K562 (cell line): ENCODE results near the gene PNMT. TPM values are rescaled to one million over a fixed set of nuclear protein-coding genes. Genes with fewer than 3 reads are reported as not detected.
A peak's percentile ranks its signal among the peaks of the same experiment; 100 is the strongest.

Source experiments
- ATAC-seq: fragments of 200-7000 bp; cut with Tn5 transposase; 3 replicates; pipeline ENCODE4 v1.9.1; 2020; ENCODE audit warnings: moderate library complexity
- BruUV-seq: library from RNA; stranded (reverse); fragments of 400-500 nt; replicated peaks from 2 replicates; lab custom pipeline; 2021; lab: Mats Ljungman, UMichigan
- CTCF ChIA-PET: fragments of 300-600 bp; formaldehyde crosslinking; extraction: SDS; loops from one replicate; lab custom pipeline; 2021; ENCODE audit warnings: low intra/inter-chr PET ratio; lab: Yijun Ruan, JAX
- POLR2A ChIA-PET: fragments of 300-600, 350-650 bp; sonication (Branson Sonifier 250); formaldehyde crosslinking; extraction: SDS; loops from one replicate; lab custom pipeline; 2021; ENCODE audit warnings: antibody characterized with exemption, inconsistent platforms; lab: Yijun Ruan, JAX
- DNase-seq, 4 experiments: peaks; one replicate each; pipeline versions ENCODE4 v3.0.0 to v3.0.0-alpha.2; 2011 to 2018; ENCODE audit warnings: low spot score in 3 of 4, mixed read lengths in 3 of 4; ENCODE audit errors: extremely low read depth in 1 of 4
- FAIRE-seq: peaks from 2 replicates; lab custom pipeline; 2011; peaks lifted over from hg19 to GRCh38; lab: Jason Lieb, UNC
- H2AFZ ChIP-seq: 2 replicates; pipeline ENCODE4 v1.6.0; 2011; ENCODE audit warnings: low read depth, low read length, control low read depth, inconsistent platforms
- H3K27ac ChIP-seq: fragments of 200-600 bp; 3 replicates; pipeline ENCODE4 v1.8.0; 2011; ENCODE audit warnings: low read depth, mild to moderate bottlenecking, control low read depth, inconsistent platforms, low read length, moderate library complexity, mixed read lengths; ENCODE audit errors: extremely low read depth
- H3K27me3 ChIP-seq, 2 experiments: fragments of 300-600 bp in 1 of 2; 2 replicates in 1 of 2; 3 replicates in 1 of 2; pipeline versions ENCODE4 v1.6.0 to v1.8.0; 2011; ENCODE audit warnings: inconsistent platforms in 2 of 2, low read length in 2 of 2, mild to moderate bottlenecking in 1 of 2, mixed read lengths in 1 of 2, moderate library complexity in 1 of 2; ENCODE audit not compliant: control insufficient read depth in 2 of 2, insufficient read depth in 2 of 2
- H3K36me3 ChIP-seq: fragments of 300-600 bp; 3 replicates; pipeline ENCODE4 v1.8.0; 2011; ENCODE audit warnings: mild to moderate bottlenecking, low read length, inconsistent platforms; ENCODE audit not compliant: control insufficient read depth, insufficient read depth
- H3K4me1 ChIP-seq, 2 experiments: fragments of 200-600 bp in 1 of 2; replicated peaks in 1 of 2; 2 replicates in 1 of 2; 3 replicates in 1 of 2; pipeline versions ENCODE4 v1.5.1 to v1.8.0; 2011; ENCODE audit warnings: inconsistent platforms in 2 of 2, low read length in 2 of 2, mild to moderate bottlenecking in 1 of 2, mixed read lengths in 1 of 2, moderate library complexity in 1 of 2; ENCODE audit not compliant: control insufficient read depth in 2 of 2, insufficient read depth in 2 of 2
- H3K4me2 ChIP-seq: 2 replicates; pipeline ENCODE4 v1.6.1; 2011; ENCODE audit warnings: low read length, control low read depth, inconsistent platforms, mixed read lengths; ENCODE audit not compliant: insufficient read depth
- H3K4me3 ChIP-seq: fragments of 200-600 bp; sonication (generic), shearing (Covaris generic); 2 replicates; pipeline ENCODE4 v1.5.1; 2016; ENCODE audit warnings: control low read depth, inconsistent platforms
- H3K79me2 ChIP-seq: fragments of 200-600 bp; 3 replicates; pipeline ENCODE4 v1.8.0; 2011; ENCODE audit warnings: low read length, inconsistent platforms; ENCODE audit not compliant: control insufficient read depth, insufficient read depth
- H3K9ac ChIP-seq, 2 experiments: 2 replicates each; pipeline versions ENCODE4 v1.6.0 to v1.6.1; 2011; ENCODE audit warnings: low read depth in 2 of 2, low read length in 2 of 2, control low read depth in 1 of 2, inconsistent platforms in 1 of 2, mild to moderate bottlenecking in 1 of 2, mixed read lengths in 1 of 2; ENCODE audit not compliant: insufficient read depth in 1 of 2
- H3K9me1 ChIP-seq: one replicate; pipeline ENCODE4 v1.6.0; 2011; ENCODE audit warnings: inconsistent platforms, mild to moderate bottlenecking, low read length, moderate library complexity; ENCODE audit not compliant: control insufficient read depth, insufficient read depth
- H3K9me3 ChIP-seq: replicated peaks from 2 replicates; pipeline ENCODE4 v1.5.1; 2011; ENCODE audit warnings: low read depth, low read length, inconsistent platforms; ENCODE audit not compliant: control insufficient read depth, insufficient read depth
- H4K20me1 ChIP-seq: replicated peaks from 2 replicates; pipeline ENCODE4 v1.6.1; 2011; ENCODE audit warnings: low read length, inconsistent platforms, mixed read lengths; ENCODE audit not compliant: control insufficient read depth, insufficient read depth
- BCOR ChIP-seq: fragments of 450-650 bp; IDR thresholded peaks from 2 replicates; pipeline ENCODE4 v1.6.1; 2016
- CEBPZ ChIP-seq: fragments of 150-350 bp; IDR thresholded peaks from 2 replicates; pipeline ENCODE4 v1.6.1; 2014; ENCODE audit warnings: low read depth, mild to moderate bottlenecking, low read length, borderline replicate concordance
- CTBP1 ChIP-seq: fragments of 450-650 bp; IDR thresholded peaks from 2 replicates; pipeline ENCODE4 v1.6.1; 2016; ENCODE audit warnings: borderline replicate concordance
- FUS ChIP-seq: fragments of 200-400 bp; formaldehyde crosslinking; optimal IDR thresholded peaks from 2 replicates; pipeline ENCODE3; 2017; ENCODE audit warnings: low read depth, low read length
- HMGN3 ChIP-seq: IDR thresholded peaks from 2 replicates; pipeline ENCODE4 v1.6.1; 2011; ENCODE audit warnings: borderline replicate concordance, low read depth, mild to moderate bottlenecking, mixed read lengths, low read length; ENCODE audit not compliant: insufficient read length; ENCODE audit errors: extremely low read depth
- RB1 ChIP-seq: fragments of 450-650 bp; IDR thresholded peaks from 2 replicates; pipeline ENCODE4 v1.6.1; 2017; ENCODE audit warnings: low read depth, mild to moderate bottlenecking
- SRSF3 ChIP-seq: fragments of 200-400 bp; formaldehyde crosslinking; IDR thresholded peaks from 2 replicates; pipeline ENCODE4 v1.6.1; 2016; ENCODE audit warnings: mild to moderate bottlenecking, low read length, moderate library complexity; ENCODE audit not compliant: insufficient read depth
- STAG1 ChIP-seq: sonication (generic); formaldehyde crosslinking; IDR thresholded peaks from 2 replicates; pipeline ENCODE4 v1.5.0; 2020; ENCODE audit warnings: missing genetic modification reagents, borderline replicate concordance
- THAP12 ChIP-seq: fragments of 250-450 bp; sonication (Bioruptor Pico); IDR thresholded peaks from 2 replicates; pipeline ENCODE4 v1.9.0; 2021; ENCODE audit warnings: mild to moderate bottlenecking, inconsistent platforms
- WGBS: fragments of 100-300 bp; shearing (Covaris generic); methylation state at CpG from one replicate; pipeline ENCODE4 v1.1.6; 2016; ENCODE audit warnings: low coverage, mixed read lengths; ENCODE audit not compliant: insufficient coverage; ENCODE audit errors: missing lambda C conversion rate; 5-methylcytosine and 5-hydroxymethylcytosine counted together
- in situ Hi-C: fragments of 300-500 bp; cut with MboI; formaldehyde crosslinking; loops from 4 replicates; pipeline ENCODE4 v1.15.0; 2018; ENCODE audit warnings: inconsistent platforms, mixed read lengths
- intact Hi-C: fragments of 100-400 bp; cut with micrococcal nuclease; formaldehyde crosslinking; loops from 2 replicates; pipeline ENCODE4 v1.14.2; 2022
- polyA plus RNA-seq, 8 experiments: library from polyadenylated mRNA; depleted of rRNA in 4 of 8; stranded (reverse) in 5 of 8; unstranded in 3 of 8; fragments of >200 nt; fragmentation: Nextera tagmentation in 2 of 8; fragmentation: Illumina TruSeq in 1 of 8; extraction: Ambion mirVana in 2 of 8; extraction: Trizol in 1 of 8; gene quantifications; 2 replicates each; pipeline versions ENCODE4 v1.2.1 to v1.2.3, GENCODE V29; 2011 to 2014; ENCODE audit warnings: inconsistent platforms in 1 of 8, missing spikeins in 1 of 8
- total RNA-seq, 7 experiments: library from RNA; depleted of rRNA in 6 of 7; stranded (reverse); fragments of >200 nt in 6 of 7; fragmentation: Illumina TruSeq in 2 of 7; extraction: Trizol in 2 of 7; gene quantifications; 2 replicates each; pipeline versions ENCODE4 v1.2.1 to v1.2.3, GENCODE V29; 2011 to 2021; ENCODE audit warnings: low replicate concordance in 1 of 7

PNMT gene
- total and polyA plus RNA-seq, 9 of the 15 experiments (the other 6 are each of a cell fraction or from before 2014, with no cell fraction given): 0.55 to 18.1 (median 5.8) TPM

- H4K20me1 ChIP-seq: no peaks in the 10 kb centered on the region
- H3K9me1 ChIP-seq: no peaks in the 10 kb centered on the region
- 6% methylated on average over 15 of the region's 17 CpGs for WGBS
- intact Hi-C loops: no loop called here
- H3K79me2 ChIP-seq: peaks cover 7% of the 10 kb centered on the region; the same call in 2 of the 3 replicates
- BruUV-seq: no TSS peak
- H3K4me3 ChIP-seq: no peak overlapping the region
- H3K27me3 ChIP-seq: no peaks in the 10 kb centered on the region
- peak; percentile 77 for ATAC-seq
- peak overlapping the region in 1 of 2 experiments; percentile 82; a peak in 2 of 4 replicates for H3K9ac ChIP-seq
- H3K4me1 ChIP-seq: peaks cover 29 to 84% of the 10 kb centered on the region in 2 experiments
- H3K4me2 ChIP-seq: peak overlapping the region; percentile 27; the same call in 1 of the 2 replicates
- peak overlapping the region; percentile 51; the same call in 1 of the 2 replicates for H2AFZ ChIP-seq
- in situ Hi-C loops: no loop called here
- no peaks in the 10 kb centered on the region for H3K9me3 ChIP-seq
- POLR2A ChIA-PET: interaction anchor here (0.7 to 1.0 kb wide), 3 partner anchors 11 to 26 kb away, joined by 3 to 4 read pairs (median 4); partner anchors contain the start of gene PGAP3
- DNase-seq: peak; percentile 73 to 80 (median 76)
- peak; percentile 77 for FAIRE-seq
- CTCF ChIA-PET: interaction anchor here (0.6 to 0.7 kb wide), 2 partner anchors 10 to 19 kb away, joined by 3 read pairs; no protein-coding TSS in a partner anchor
- H3K27ac ChIP-seq: peak overlapping the region; percentile 11
- H3K36me3 ChIP-seq: peaks cover 41% of the 10 kb centered on the region; the same call in 1 of the 3 replicates
- TF ChIP-seq BCOR: peak; percentile 65
- TF ChIP-seq HMGN3: peak; percentile 58
- 0 out of 2 replicates have a peak, but pooled peaks have one; percentile 13 for TF ChIP-seq THAP12 (CRISPR knock-in tag)
- no peak for TF ChIP-seq FUS
- TF ChIP-seq CTBP1: peak; percentile 49; the same call in 1 of the 2 replicates
- no peak for TF ChIP-seq STAG1
- TF ChIP-seq SRSF3: no peak
- no peak for TF ChIP-seq CEBPZ
- TF ChIP-seq RB1: peak; percentile 48; the same call in 1 of the 2 replicates
These were observed 4.3 kb upstream of the PNMT start for GRCh38 chr17:39663688-39664580.
